Stimulated activated naive CD4-positive, alpha-beta T cell (primary cell): ENCODE results near the gene STIMATE.

Source experiments
- DNase-seq, 6 experiments: peaks; one replicate each; lab custom pipeline; 2025; lab: John Stamatoyannopoulos, UW

STIMATE gene

GRCh38 chr3:52841211-52841980, 56.0 kb downstream of the STIMATE start:
- DNase-seq, result no peak

GRCh38 chr3:52839892-52840545, 57.3 kb downstream of the STIMATE start:
- no peak for DNase-seq

GRCh38 chr3:52839268-52839575, 58.1 kb downstream of the STIMATE start:
- no peak for DNase-seq

- no peak for DNase-seq
Measured at GRCh38 chr3:52838561-52839267, 58.6 kb downstream of the STIMATE start.

GRCh38 chr3:52836986-52837385, 60.4 kb downstream of the STIMATE start:
- no peak for DNase-seq

GRCh38 chr3:52836471-52836845, 60.9 kb downstream of the STIMATE start:
- DNase-seq, result no peak

- no peak for DNase-seq
Measured at GRCh38 chr3:52835766-52836470, 61.4 kb downstream of the STIMATE start.

- DNase-seq, result no peak
Measured at GRCh38 chr3:52834871-52835501, 62.4 kb downstream of the STIMATE start, which contains the start of gene MUSTN1. MUSTN1 (minus strand) TSS chr3:52835019; CDS start chr3:52834948, 71 bp downstream.

- DNase-seq, result no peak
Measured at GRCh38 chr3:52833202-52833601, 64.1 kb downstream of the STIMATE start.

- DNase-seq, result no peak
Measured at GRCh38 chr3:52831500-52832301, 65.6 kb downstream of the STIMATE start.

GRCh38 chr3:52830535-52831258, 66.7 kb downstream of the STIMATE start, which contains the start of gene ITIH4:
ITIH4 (minus strand) TSS chr3:52830672; CDS start chr3:52830642, 30 bp downstream.
- DNase-seq, result no peak

- no peak for DNase-seq
Measured at GRCh38 chr3:52829906-52830463, 67.4 kb downstream of the STIMATE start.

- DNase-seq, result no peak
Measured at GRCh38 chr3:52829482-52829881, 67.9 kb downstream of the STIMATE start.

GRCh38 chr3:52827866-52828376, 69.4 kb downstream of the STIMATE start:
- DNase-seq, result no peak

GRCh38 chr3:52827441-52827840, 69.9 kb downstream of the STIMATE start:
- DNase-seq, result no peak

GRCh38 chr3:52824037-52824436, 73.3 kb downstream of the STIMATE start:
- no peak for DNase-seq

GRCh38 chr3:52822363-52822762, 75.0 kb downstream of the STIMATE start:
- DNase-seq, result no peak

GRCh38 chr3:52820736-52821135, 76.6 kb downstream of the STIMATE start:
- DNase-seq, result peak in 2 of 6 experiments; percentile 4 to 9

- DNase-seq, result no peak
Measured at GRCh38 chr3:52819936-52820335, 77.4 kb downstream of the STIMATE start.

GRCh38 chr3:52817860-52818259, 79.5 kb downstream of the STIMATE start:
- no peak for DNase-seq
